Cardiac muscle cell (in vitro differentiated cells and primary cell): ENCODE measurements around the gene LATS1. TPM values are rescaled to one million over a fixed set of nuclear protein-coding genes. Genes with fewer than 3 reads are reported as not detected.
A peak's percentile ranks its signal among the peaks of the same experiment; 100 is the strongest.

Source experiments
- DNase-seq, 2 donors: peaks; one replicate each; pipeline versions ENCODE4 v3.0.0 to v3.0.0-alpha.2; 2010 to 2017; ENCODE audit warnings: low read depth in 1 of 2, low spot score in 1 of 2
- H3K27ac ChIP-seq: fragments of 200-600 bp; sonication (generic); 2 replicates; pipeline ENCODE4 v1.5.1; 2016
- H3K27me3 ChIP-seq: fragments of 200-600 bp; sonication (generic); 2 replicates; pipeline ENCODE4 v1.6.0; 2016; ENCODE audit warnings: control low read depth
- H3K36me3 ChIP-seq: fragments of 200-600 bp; sonication (generic); 2 replicates; pipeline ENCODE4 v1.5.1; 2016; ENCODE audit warnings: control low read depth
- H3K4me1 ChIP-seq: fragments of 200-600 bp; sonication (generic); 2 replicates; pipeline ENCODE4 v1.8.1; 2017; ENCODE audit warnings: low read depth, mild to moderate bottlenecking, mixed run types
- H3K4me3 ChIP-seq: fragments of 200-600 bp; sonication (generic); 2 replicates; pipeline ENCODE4 v1.5.1; 2016; ENCODE audit warnings: mild to moderate bottlenecking
- H3K9me3 ChIP-seq: fragments of 200-600 bp; sonication (generic); 2 replicates; pipeline ENCODE4 v1.5.1; 2017; ENCODE audit warnings: low read depth, mild to moderate bottlenecking, control low read depth
- CTCF ChIP-seq: IDR thresholded peaks from 2 replicates; pipeline ENCODE4 v1.5.1; 2012; ENCODE audit warnings: low read depth, mild to moderate bottlenecking, low read length
- polyA plus RNA-seq: library from polyadenylated mRNA; unstranded; fragments of >200 nt; fragmentation: Nextera tagmentation; extraction: Ambion mirVana; gene quantifications from 2 replicates; pipeline ENCODE4 v1.2.1, GENCODE V29; 2016
- total RNA-seq: library from RNA; depleted of rRNA; stranded (reverse); fragments of >200 nt; gene quantifications from 2 replicates; pipeline ENCODE4 v1.2.3, GENCODE V29; 2016

The LATS1 gene
- total and polyA plus RNA-seq, 2 experiments from 2014 or later: 7.2 to 13.2 TPM

- H3K36me3 ChIP-seq: no peaks in the 10 kb centered on the region
- no peak overlapping the region for H3K27ac ChIP-seq
- DNase-seq: no peak
- no peak for TF ChIP-seq CTCF
- H3K27me3 ChIP-seq: no peaks in the 10 kb centered on the region
- H3K4me1 ChIP-seq: no peaks in the 10 kb centered on the region
- peak overlapping the region; percentile 64 for H3K4me3 ChIP-seq
- H3K9me3 ChIP-seq: no peaks in the 10 kb centered on the region
Measured at GRCh38 chr6:149646599-149646998, 71.3 kb downstream of the LATS1 start.

- Histone ChIP-seq H3K27ac (no peak overlapping the region), H3K9me3 (no peaks in the 10 kb centered on the region), H3K27me3 (no peaks in the 10 kb centered on the region), H3K4me1 (peaks cover 5% of the 10 kb centered on the region), H3K36me3 (no peaks in the 10 kb centered on the region), H3K4me3 (no peak overlapping the region)
- TF ChIP-seq CTCF: no peak
- DNase-seq: peak in 1 of 2 donors; percentile 39
Measured at GRCh38 chr6:149642829-149643580, 74.9 kb downstream of the LATS1 start.

GRCh38 chr6:149636124-149636523 lies 81.8 kb downstream of the LATS1 start:
- TF ChIP-seq CTCF: no peak
- no peaks in the 10 kb centered on the region for H3K9me3 ChIP-seq
- H3K36me3 ChIP-seq: peaks cover 6% of the 10 kb centered on the region
- H3K4me3 ChIP-seq: no peak overlapping the region
- peaks cover 5% of the 10 kb centered on the region for H3K4me1 ChIP-seq
- H3K27me3 ChIP-seq: no peaks in the 10 kb centered on the region
- peak in 1 of 2 donors; percentile 34 for DNase-seq
- H3K27ac ChIP-seq: no peak overlapping the region

- TF ChIP-seq CTCF: no peak
- Histone ChIP-seq H3K27ac (no peak overlapping the region), H3K4me1 (no peaks in the 10 kb centered on the region), H3K36me3 (peaks cover 15% of the 10 kb centered on the region), H3K4me3 (no peak overlapping the region), H3K9me3 (no peaks in the 10 kb centered on the region), H3K27me3 (no peaks in the 10 kb centered on the region)
- DNase-seq: no peak
Measured at GRCh38 chr6:149634315-149634714, 83.6 kb downstream of the LATS1 start.

- H3K27ac ChIP-seq: no peak overlapping the region
- no peak for DNase-seq
- H3K4me1 ChIP-seq: no peaks in the 10 kb centered on the region
- H3K9me3 ChIP-seq: no peaks in the 10 kb centered on the region
- no peak overlapping the region for H3K4me3 ChIP-seq
- peaks cover 9% of the 10 kb centered on the region for H3K36me3 ChIP-seq
- no peaks in the 10 kb centered on the region for H3K27me3 ChIP-seq
- no peak for TF ChIP-seq CTCF
Measured at GRCh38 chr6:149628875-149629510, 88.9 kb downstream of the LATS1 start.
